ENCODE data around the gene WEE1. TPM values are rescaled to one million over a fixed set of nuclear protein-coding genes. Genes with fewer than 3 reads are reported as not detected.

Gene WEE1
- total and polyA plus RNA-seq, 11 donors = 14.5 to 89.2 (median 51.3) TPM

DNA sequence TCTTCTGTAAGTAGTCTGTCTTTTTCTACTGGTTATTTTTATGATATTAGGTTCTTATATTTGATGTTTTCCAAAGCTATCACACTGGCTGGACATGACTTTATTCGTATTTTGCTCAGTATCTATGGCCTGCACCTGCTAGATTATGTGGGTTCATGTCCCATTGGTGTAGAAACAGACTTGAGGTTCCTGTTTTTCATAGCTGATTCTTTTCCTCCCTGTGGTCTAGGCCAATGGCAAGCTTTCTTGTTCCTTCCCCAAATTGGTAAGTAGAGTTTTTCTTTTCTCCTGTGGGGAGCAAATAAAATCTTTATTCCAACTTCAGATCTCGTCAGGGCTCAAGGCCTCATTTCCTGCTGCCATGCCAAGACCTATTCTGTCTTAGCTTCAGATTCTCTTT is 60.2 kb downstream of the WEE1 start:
- Histone ChIP-seq H3K27me3 (no peaks in the 10 kb centered on the region), H3K9me3 (peaks cover 0 to 5% (median 0%) of the 10 kb centered on the region in 12 donors), H3K36me3 (no peaks in the 10 kb centered on the region), H3K4me1 (peaks cover 0 to 21% (median 3%) of the 10 kb centered on the region in 12 donors), H3K4me3 (no peak overlapping the region), H3K27ac (peak overlapping the region in 1 of 12 donors; percentile 48)
- intact Hi-C loops (cut with DNase I) = no loop called here
- ATAC-seq (no peak), DNase-seq (no peak)
- WGBS, 4 donors = 72 to 83% (median 79%) methylated on average over 2 of the region's 2 CpGs
- TF ChIP-seq POLR2A (IDR thresholded peaks at IDR 0.05) = no peak
- TF ChIP-seq, protein P1, sequence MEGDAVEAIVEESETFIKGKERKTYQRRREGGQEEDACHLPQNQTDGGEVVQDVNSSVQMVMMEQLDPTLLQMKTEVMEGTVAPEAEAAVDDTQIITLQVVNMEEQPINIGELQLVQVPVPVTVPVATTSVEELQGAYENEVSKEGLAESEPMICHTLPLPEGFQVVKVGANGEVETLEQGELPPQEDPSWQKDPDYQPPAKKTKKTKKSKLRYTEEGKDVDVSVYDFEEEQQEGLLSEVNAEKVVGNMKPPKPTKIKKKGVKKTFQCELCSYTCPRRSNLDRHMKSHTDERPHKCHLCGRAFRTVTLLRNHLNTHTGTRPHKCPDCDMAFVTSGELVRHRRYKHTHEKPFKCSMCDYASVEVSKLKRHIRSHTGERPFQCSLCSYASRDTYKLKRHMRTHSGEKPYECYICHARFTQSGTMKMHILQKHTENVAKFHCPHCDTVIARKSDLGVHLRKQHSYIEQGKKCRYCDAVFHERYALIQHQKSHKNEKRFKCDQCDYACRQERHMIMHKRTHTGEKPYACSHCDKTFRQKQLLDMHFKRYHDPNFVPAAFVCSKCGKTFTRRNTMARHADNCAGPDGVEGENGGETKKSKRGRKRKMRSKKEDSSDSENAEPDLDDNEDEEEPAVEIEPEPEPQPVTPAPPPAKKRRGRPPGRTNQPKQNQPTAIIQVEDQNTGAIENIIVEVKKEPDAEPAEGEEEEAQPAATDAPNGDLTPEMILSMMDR (IDR thresholded peaks at IDR 0.05) = no peak

DNA sequence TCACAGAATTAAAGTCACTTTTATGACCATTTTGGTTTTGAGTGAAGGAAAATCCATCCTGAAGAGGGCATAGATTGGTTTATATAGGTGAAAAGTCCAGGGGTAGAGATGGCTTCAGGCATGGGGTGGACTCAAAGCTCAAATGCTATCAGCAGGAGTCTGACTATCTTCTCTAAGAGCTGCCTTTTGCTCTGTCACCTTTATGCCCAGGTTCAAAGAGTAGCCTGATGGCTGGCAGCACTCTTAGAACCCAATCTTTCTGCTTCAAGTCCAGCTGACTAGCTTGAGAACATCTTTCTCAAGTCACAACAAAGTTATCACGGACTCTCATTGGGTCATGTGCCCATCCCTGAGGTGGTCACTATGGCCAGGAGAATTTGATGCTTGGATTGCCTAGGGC is 63.2 kb downstream of the WEE1 start:
- no peak for ATAC-seq
- Histone ChIP-seq H3K27ac (no peak overlapping the region), H3K9me3 (peaks cover 0 to 5% (median 0%) of the 10 kb centered on the region in 12 donors), H3K4me1 (peaks cover 0 to 41% (median 6%) of the 10 kb centered on the region in 12 donors), H3K4me3 (no peak overlapping the region), H3K27me3 (no peaks in the 10 kb centered on the region), H3K36me3 (no peaks in the 10 kb centered on the region)
- TF ChIP-seq, protein P1 (IDR thresholded peaks at IDR 0.05) = no peak
- TF ChIP-seq POLR2A (IDR thresholded peaks at IDR 0.05) = no peak
- DNase-seq = no peak
- intact Hi-C loops (cut with DNase I) = no loop called here
- WGBS, 4 donors = 91 to 98% (median 94%) methylated on average over 1 of the region's 1 CpG

- DNase-seq (peak; percentile 38 to 79 (median 45)), ATAC-seq (peak; percentile 87 to 93 (median 90))
- TF ChIP-seq POLR2A (IDR thresholded peaks at IDR 0.05) = no peak
- TF ChIP-seq, protein P1 (IDR thresholded peaks at IDR 0.05) = no peak
- intact Hi-C loops (cut with DNase I) = no loop called here
- Histone ChIP-seq H3K9me3 (no peaks in the 10 kb centered on the region), H3K36me3 (no peaks in the 10 kb centered on the region), H3K27ac (peak overlapping the region in 11 of 12 donors; percentile 29 to 85 (median 50)), H3K4me1 (peaks cover 0 to 38% (median 6%) of the 10 kb centered on the region in 12 donors), H3K27me3 (no peaks in the 10 kb centered on the region), H3K4me3 (no peak overlapping the region)
- 49 to 60% (median 55%) methylated on average over 5 of the region's 5 CpGs for WGBS, 4 donors
Observed at GRCh38 chr11:9639099-9639498, 65.6 kb downstream of the WEE1 start.

Other genes starting within 250 kb of the WEE1 start
- 100 to 1,000 TPM in 8 of 9 donors, 10 to 100 TPM in 1; 71.7 to 200 (median 141) TPM for gene IPO7, start 189.0 kb upstream of the WEE1 start, total RNA-seq
- gene IPO7, start 189.0 kb upstream of the WEE1 start, polyA plus RNA-seq = 100 to 1,000 TPM in 1 of 2 donors, 10 to 100 TPM in 1; 25.6 to 150 TPM
- 10 to 100 TPM; 16.8 to 32.3 (median 22.0) TPM for gene ZNF143, start 112.7 kb upstream of the WEE1 start, total RNA-seq
- gene ZNF143, start 112.7 kb upstream of the WEE1 start, polyA plus RNA-seq = 10 to 100 TPM in 1 of 2 donors, 1 to 10 TPM in 1; 7.9 to 23.3 TPM
- gene SWAP70, start 90.4 kb downstream of the WEE1 start, total RNA-seq = 10 to 100 TPM; 16.7 to 38.5 (median 24.0) TPM
- gene SWAP70, start 90.4 kb downstream of the WEE1 start, polyA plus RNA-seq = 10 to 100 TPM in 1 of 2 donors, 1 to 10 TPM in 1; 6.0 to 18.9 TPM

Data from heart left ventricle (tissue), 16 donors.